Subcutaneous abdominal adipose tissue (tissue), 5 donors: ENCODE measurements around the gene DEFB116.

Experiments used
- H3K27ac ChIP-seq: one replicate; pipeline ENCODE4 v1.7.0; 2013; ENCODE audit warnings: low read depth, mild to moderate bottlenecking, inconsistent platforms, low read length, moderate library complexity
- H3K27me3 ChIP-seq, 5 donors: one replicate each; pipeline ENCODE4 v1.7.0; 2013; ENCODE audit warnings: low read length in 5 of 5, inconsistent platforms in 1 of 5; ENCODE audit not compliant: control insufficient read depth in 5 of 5, insufficient read depth in 4 of 5
- H3K36me3 ChIP-seq, 5 donors: one replicate each; pipeline ENCODE4 v1.7.0; 2013; ENCODE audit warnings: low read length in 5 of 5; ENCODE audit not compliant: control insufficient read depth in 5 of 5, insufficient read depth in 5 of 5
- H3K4me1 ChIP-seq, 5 donors: one replicate each; pipeline ENCODE4 v1.7.0; 2013; ENCODE audit warnings: low read length in 5 of 5, mild to moderate bottlenecking in 3 of 5, moderate library complexity in 1 of 5; ENCODE audit not compliant: control insufficient read depth in 5 of 5, insufficient read depth in 5 of 5
- H3K4me3 ChIP-seq, 5 donors: one replicate each; pipeline ENCODE4 v1.7.0; 2013; ENCODE audit warnings: low read length in 5 of 5, low read depth in 1 of 5
- H3K9ac ChIP-seq, 5 donors: one replicate each; pipeline ENCODE4 v1.7.0; 2013; ENCODE audit warnings: low read length in 5 of 5, mild to moderate bottlenecking in 4 of 5, moderate library complexity in 3 of 5
- H3K9me3 ChIP-seq, 5 donors: one replicate each; pipeline ENCODE4 v1.7.0; 2013; ENCODE audit warnings: low read length in 5 of 5; ENCODE audit not compliant: control insufficient read depth in 5 of 5
- donor health status: healthy.
- donor health status: healthy.
- donor health status: healthy.
- donor health status: healthy.
- donor health status: healthy.

Gene DEFB116

DNA sequence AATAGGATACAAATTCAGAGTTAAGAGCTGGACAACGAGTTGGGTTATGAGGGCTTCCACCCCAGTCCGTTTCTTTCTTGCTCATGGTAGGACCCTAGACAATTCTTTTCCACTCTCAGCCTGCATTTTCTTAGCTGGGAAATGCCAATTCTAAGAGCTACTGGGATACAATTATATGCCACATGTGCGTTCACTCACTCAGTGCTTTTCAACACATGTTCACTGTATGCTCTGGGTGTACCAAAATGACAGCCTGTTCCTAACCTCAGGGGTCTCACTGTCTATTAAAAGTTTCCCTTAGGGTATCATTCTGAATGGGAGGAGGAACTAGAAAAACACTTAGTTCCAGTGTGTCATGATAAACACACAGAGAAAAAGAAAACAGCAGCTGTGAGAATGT lies 51.4 kb downstream of the DEFB116 start:
- no peak overlapping the region for H3K9ac ChIP-seq
- no peak overlapping the region for H3K27ac ChIP-seq
- H3K27me3 ChIP-seq, result no peaks in the 10 kb centered on the region
- no peaks in the 10 kb centered on the region for H3K36me3 ChIP-seq
- H3K9me3 ChIP-seq, result peaks cover 0 to 6% (median 0%) of the 10 kb centered on the region in 5 donors
- H3K4me1 ChIP-seq, result no peaks in the 10 kb centered on the region
- no peak overlapping the region for H3K4me3 ChIP-seq
